Measurements from ENCODE around the gene P4HB.

Gene P4HB

GRCh38 chr17:81901167-81902022, 41.1 kb upstream of the P4HB start:
- H3K27ac ChIP-seq, result no peak overlapping the region
- TF ChIP-seq, protein P1, sequence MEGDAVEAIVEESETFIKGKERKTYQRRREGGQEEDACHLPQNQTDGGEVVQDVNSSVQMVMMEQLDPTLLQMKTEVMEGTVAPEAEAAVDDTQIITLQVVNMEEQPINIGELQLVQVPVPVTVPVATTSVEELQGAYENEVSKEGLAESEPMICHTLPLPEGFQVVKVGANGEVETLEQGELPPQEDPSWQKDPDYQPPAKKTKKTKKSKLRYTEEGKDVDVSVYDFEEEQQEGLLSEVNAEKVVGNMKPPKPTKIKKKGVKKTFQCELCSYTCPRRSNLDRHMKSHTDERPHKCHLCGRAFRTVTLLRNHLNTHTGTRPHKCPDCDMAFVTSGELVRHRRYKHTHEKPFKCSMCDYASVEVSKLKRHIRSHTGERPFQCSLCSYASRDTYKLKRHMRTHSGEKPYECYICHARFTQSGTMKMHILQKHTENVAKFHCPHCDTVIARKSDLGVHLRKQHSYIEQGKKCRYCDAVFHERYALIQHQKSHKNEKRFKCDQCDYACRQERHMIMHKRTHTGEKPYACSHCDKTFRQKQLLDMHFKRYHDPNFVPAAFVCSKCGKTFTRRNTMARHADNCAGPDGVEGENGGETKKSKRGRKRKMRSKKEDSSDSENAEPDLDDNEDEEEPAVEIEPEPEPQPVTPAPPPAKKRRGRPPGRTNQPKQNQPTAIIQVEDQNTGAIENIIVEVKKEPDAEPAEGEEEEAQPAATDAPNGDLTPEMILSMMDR (conservative IDR thresholded peaks at IDR 0.05), result no peak
- TF ChIP-seq ZFX (IDR thresholded peaks at IDR 0.05), result no peak

DNA sequence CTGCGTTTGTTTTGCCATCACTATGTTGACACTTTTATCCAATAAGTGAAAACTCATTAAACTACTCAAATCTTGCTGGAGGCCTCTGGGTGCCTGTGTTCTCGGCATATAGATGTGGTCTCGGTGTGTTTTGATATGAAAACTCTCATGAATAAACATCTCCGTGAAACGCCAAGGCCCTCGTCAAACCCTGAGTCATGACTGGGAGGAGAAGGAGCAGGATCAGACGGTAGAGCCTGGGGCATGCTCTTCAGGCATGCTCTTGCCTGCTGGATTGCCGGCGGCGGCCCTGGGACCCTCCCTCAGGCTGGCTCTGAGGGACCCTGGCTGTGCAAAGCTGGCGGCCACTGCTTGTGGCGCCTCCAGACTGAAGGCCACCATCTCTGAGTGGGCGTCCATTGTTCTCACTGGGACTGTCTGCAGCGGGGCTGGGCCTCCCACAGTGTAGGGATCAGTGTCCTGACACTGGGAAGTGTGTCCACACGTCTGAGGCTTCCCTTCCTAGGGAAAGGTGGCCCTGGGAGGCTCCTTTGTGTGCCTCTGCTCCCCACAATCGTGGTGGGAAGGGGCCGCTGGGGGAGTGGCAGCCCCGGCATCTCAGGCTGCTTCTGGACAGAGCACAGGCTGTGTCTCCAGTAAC, 40.0 kb upstream of the P4HB start:
- no peak overlapping the region for H3K27ac ChIP-seq
- TF ChIP-seq, protein P1 (conservative IDR thresholded peaks at IDR 0.05), result no peak

- no peak overlapping the region for H3K27ac ChIP-seq
- TF ChIP-seq ZFX (IDR thresholded peaks at IDR 0.05), result no peak
- TF ChIP-seq, protein P1 (conservative IDR thresholded peaks at IDR 0.05), result no peak
Measured at GRCh38 chr17:81899514-81900166, 39.3 kb upstream of the P4HB start.

DNA sequence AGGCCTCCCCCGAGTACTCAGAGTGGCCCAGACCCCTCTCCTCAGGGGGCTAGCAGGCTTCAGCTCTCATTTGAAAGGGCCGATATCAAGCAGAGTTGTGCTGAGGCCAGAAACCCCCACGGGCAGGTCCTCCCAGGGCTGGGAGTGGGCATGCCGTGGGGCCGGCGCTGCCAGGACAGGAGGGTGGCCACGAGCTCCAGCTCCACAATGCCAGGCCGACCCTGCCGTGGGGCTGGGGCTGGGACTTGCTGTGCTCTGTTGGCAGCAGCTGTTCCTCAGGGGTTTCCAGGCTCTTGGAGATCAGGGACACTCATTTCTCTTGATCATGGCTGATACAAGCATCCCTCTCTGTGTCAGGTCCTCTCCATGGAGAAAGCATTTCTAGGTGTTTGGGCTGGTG, 38.5 kb upstream of the P4HB start:
- TF ChIP-seq, protein P1 (conservative IDR thresholded peaks at IDR 0.05), result no peak
- TF ChIP-seq ZFX (IDR thresholded peaks at IDR 0.05), result no peak
- H3K27ac ChIP-seq, result no peak overlapping the region

- no peak for TF ChIP-seq ZFX (IDR thresholded peaks at IDR 0.05)
- TF ChIP-seq, protein P1 (conservative IDR thresholded peaks at IDR 0.05), result no peak
- H3K27ac ChIP-seq, result no peak overlapping the region
Measured at GRCh38 chr17:81898029-81898866, 37.9 kb upstream of the P4HB start.

- no peak overlapping the region for H3K27ac ChIP-seq
- TF ChIP-seq, protein P1 (conservative IDR thresholded peaks at IDR 0.05), result no peak
- TF ChIP-seq ZFX (IDR thresholded peaks at IDR 0.05), result no peak
Measured at GRCh38 chr17:81895400-81895799, 35.1 kb upstream of the P4HB start.
